Liver (tissue), 9 donors: ENCODE data around the gene ABHD14A. TPM values are rescaled to one million over a fixed set of nuclear protein-coding genes. Genes with fewer than 3 reads are reported as not detected.

ENCODE experiments used
- DNase-seq: peaks from one replicate; pipeline ENCODE4 v3.0.0-alpha.2; 2017; ENCODE audit warnings: low spot score
- H3K27ac ChIP-seq, 2 donors: one replicate each; pipeline ENCODE4 v1.7.0; 2013; ENCODE audit warnings: inconsistent platforms in 2 of 2, low read length in 2 of 2, control low read depth in 1 of 2, low read depth in 1 of 2, mild to moderate bottlenecking in 1 of 2
- H3K27me3 ChIP-seq, 4 donors: one replicate each; pipeline versions ENCODE4 v1.6.1 to v1.7.0; 2013; ENCODE audit warnings: low read length in 3 of 4, inconsistent platforms in 1 of 4, mild to moderate bottlenecking in 1 of 4, moderate library complexity in 1 of 4; ENCODE audit not compliant: control insufficient read depth in 4 of 4, insufficient read depth in 4 of 4
- H3K36me3 ChIP-seq, 4 donors: one replicate each; pipeline versions ENCODE4 v1.6.1 to v1.7.0; 2013; ENCODE audit warnings: low read length in 3 of 4, mild to moderate bottlenecking in 3 of 4, low read depth in 1 of 4, moderate library complexity in 1 of 4; ENCODE audit not compliant: control insufficient read depth in 4 of 4, insufficient read depth in 3 of 4
- H3K4me1 ChIP-seq, 4 donors: one replicate each; pipeline versions ENCODE4 v1.6.1 to v1.7.0; 2013; ENCODE audit warnings: low read length in 3 of 4, mild to moderate bottlenecking in 3 of 4, moderate library complexity in 1 of 4; ENCODE audit not compliant: control insufficient read depth in 4 of 4, insufficient read depth in 4 of 4
- H3K4me3 ChIP-seq, 3 donors: one replicate each; pipeline versions ENCODE4 v1.6.1 to v1.7.0; 2013; ENCODE audit warnings: low read length in 3 of 3, control low read depth in 1 of 3, low read depth in 1 of 3, mild to moderate bottlenecking in 1 of 3
- H3K9ac ChIP-seq, 2 donors: one replicate each; pipeline ENCODE4 v1.7.0; 2013; ENCODE audit warnings: low read length in 2 of 2, mild to moderate bottlenecking in 2 of 2, moderate library complexity in 2 of 2, control low read depth in 1 of 2, low read depth in 1 of 2
- H3K9me3 ChIP-seq, 4 donors: one replicate each; pipeline versions ENCODE4 v1.6.1 to v1.7.0; 2013; ENCODE audit warnings: low read length in 3 of 4; ENCODE audit not compliant: control insufficient read depth in 4 of 4
- EGR1 ChIP-seq, 2 donors: IDR thresholded peaks; 2 replicates each; pipeline ENCODE4 v1.6.1; 2016 to 2018; ENCODE audit warnings: antibody characterized with exemption in 2 of 2, low read depth in 2 of 2
- FOXA1 ChIP-seq: IDR thresholded peaks from 2 replicates; pipeline ENCODE4 v1.6.1; 2016; ENCODE audit warnings: antibody characterized with exemption
- FOXA2 ChIP-seq: IDR thresholded peaks from 2 replicates; pipeline ENCODE4 v1.6.1; 2016; ENCODE audit warnings: antibody characterized with exemption
- GABPA ChIP-seq, 2 donors: IDR thresholded peaks in 1 of 2; conservative IDR thresholded peaks in 1 of 2; 2 replicates each; pipeline ENCODE4 v1.6.1; 2016; ENCODE audit warnings: antibody characterized with exemption in 2 of 2, mild to moderate bottlenecking in 1 of 2, moderate library complexity in 1 of 2
- HNF4A ChIP-seq, 2 donors: conservative IDR thresholded peaks; 2 replicates each; pipeline ENCODE4 v1.6.1; 2016; ENCODE audit warnings: antibody characterized with exemption in 2 of 2, mild to moderate bottlenecking in 2 of 2
- HNF4G ChIP-seq: IDR thresholded peaks from 2 replicates; pipeline ENCODE4 v1.6.1; 2016; ENCODE audit warnings: antibody characterized with exemption
- JUND ChIP-seq, 2 donors: IDR thresholded peaks; 2 replicates each; pipeline ENCODE4 v1.6.1; 2016; ENCODE audit warnings: antibody characterized with exemption in 2 of 2
- MAX ChIP-seq: IDR thresholded peaks from 2 replicates; pipeline ENCODE4 v1.6.1; 2016; ENCODE audit warnings: antibody characterized with exemption
- NR2F2 ChIP-seq: IDR thresholded peaks from 2 replicates; pipeline ENCODE4 v1.6.1; 2016; ENCODE audit warnings: antibody characterized with exemption
- RAD21 ChIP-seq, 2 donors: IDR thresholded peaks; 2 replicates each; pipeline ENCODE4 v1.6.1; 2016; ENCODE audit warnings: antibody characterized with exemption in 2 of 2, mild to moderate bottlenecking in 2 of 2
- REST ChIP-seq: IDR thresholded peaks from 2 replicates; pipeline ENCODE4 v1.6.1; 2016; ENCODE audit warnings: antibody characterized with exemption, mild to moderate bottlenecking
- RXRA ChIP-seq, 2 donors: IDR thresholded peaks; 2 replicates each; pipeline ENCODE4 v1.6.1; 2017 to 2018; ENCODE audit warnings: antibody characterized with exemption in 2 of 2, mild to moderate bottlenecking in 1 of 2
- SP1 ChIP-seq: IDR thresholded peaks from 2 replicates; pipeline ENCODE4 v1.6.1; 2018; ENCODE audit warnings: antibody characterized with exemption, mild to moderate bottlenecking
- TAF1 ChIP-seq: conservative IDR thresholded peaks from 2 replicates; pipeline ENCODE4 v1.6.1; 2016; ENCODE audit warnings: antibody characterized with exemption, mild to moderate bottlenecking
- YY1 ChIP-seq: IDR thresholded peaks from 2 replicates; pipeline ENCODE4 v1.6.1; 2016; ENCODE audit warnings: antibody characterized with exemption, mild to moderate bottlenecking
- whole genome bisulfite sequencing: extraction: QIAGEN DNeasy Blood & Tissue Kit; methylation state at CpG from one replicate; pipeline ENCODE4 v1.1.7; 2013; 5-methylcytosine and 5-hydroxymethylcytosine counted together
- polyA plus RNA-seq, 2 donors: library from polyadenylated mRNA; stranded (reverse) in 1 of 2; unstranded in 1 of 2; fragments of 200-250 nt in 1 of 2; fragments of >200 nt in 1 of 2; fragmentation: Nextera tagmentation in 1 of 2; extraction: Ambion mirVana in 1 of 2; gene quantifications; one replicate each; pipeline versions ENCODE4 v1.2.1 to v1.2.3, GENCODE V29; 2013 to 2015
- total RNA-seq, 2 donors: library from RNA; depleted of rRNA; stranded (reverse); fragments of >200 nt; gene quantifications; one replicate each; pipeline ENCODE4 v1.2.3, GENCODE V29; 2014
- TF ChIP-seq, protein P1 (sequence below): IDR thresholded peaks from 2 replicates; pipeline ENCODE4 v1.6.1; 2016; ENCODE audit warnings: antibody characterized with exemption
- TF ChIP-seq, protein P2 (sequence below): fragments of 150-350 bp; IDR thresholded peaks from 2 replicates; pipeline ENCODE4 v1.5.1; 2017; ENCODE audit warnings: improper control_type of control experiment, low read depth, low read length; ENCODE audit not compliant: missing input control
- donor health status: healthy.
- donor health status: healthy.
- donor health status: healthy.
- donor health status: healthy.
- donor health status: healthy.

The ABHD14A gene
- total and polyA plus RNA-seq, 4 donors, result 8.2 to 19.9 (median 13.4) TPM

DNA sequence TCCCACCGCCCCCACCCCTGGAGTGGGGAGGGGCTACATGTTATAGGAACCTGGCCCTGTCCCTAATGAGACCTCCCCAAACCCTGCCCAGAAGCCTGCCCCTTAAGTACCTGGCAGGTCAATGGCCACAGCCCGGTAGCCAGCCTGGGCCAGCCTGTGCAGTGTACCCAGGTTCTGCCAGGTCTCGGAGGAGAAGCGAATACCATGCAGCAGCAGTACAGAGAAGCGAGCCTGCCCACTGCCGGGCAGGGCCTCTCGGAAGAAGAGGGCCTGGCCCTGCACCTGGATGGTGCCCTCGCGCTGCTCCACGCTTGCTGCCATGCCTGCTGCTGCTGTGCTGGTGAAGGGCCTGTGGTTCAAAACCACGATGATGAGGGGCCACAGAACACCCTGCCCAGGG, 3.5 kb upstream of the ABHD14A start (continued):
- TF ChIP-seq JUND (IDR thresholded peaks at IDR 0.05) (no peak), HNF4G (no peak), HNF4A (conservative IDR thresholded peaks at IDR 0.05) (no peak)

DNA sequence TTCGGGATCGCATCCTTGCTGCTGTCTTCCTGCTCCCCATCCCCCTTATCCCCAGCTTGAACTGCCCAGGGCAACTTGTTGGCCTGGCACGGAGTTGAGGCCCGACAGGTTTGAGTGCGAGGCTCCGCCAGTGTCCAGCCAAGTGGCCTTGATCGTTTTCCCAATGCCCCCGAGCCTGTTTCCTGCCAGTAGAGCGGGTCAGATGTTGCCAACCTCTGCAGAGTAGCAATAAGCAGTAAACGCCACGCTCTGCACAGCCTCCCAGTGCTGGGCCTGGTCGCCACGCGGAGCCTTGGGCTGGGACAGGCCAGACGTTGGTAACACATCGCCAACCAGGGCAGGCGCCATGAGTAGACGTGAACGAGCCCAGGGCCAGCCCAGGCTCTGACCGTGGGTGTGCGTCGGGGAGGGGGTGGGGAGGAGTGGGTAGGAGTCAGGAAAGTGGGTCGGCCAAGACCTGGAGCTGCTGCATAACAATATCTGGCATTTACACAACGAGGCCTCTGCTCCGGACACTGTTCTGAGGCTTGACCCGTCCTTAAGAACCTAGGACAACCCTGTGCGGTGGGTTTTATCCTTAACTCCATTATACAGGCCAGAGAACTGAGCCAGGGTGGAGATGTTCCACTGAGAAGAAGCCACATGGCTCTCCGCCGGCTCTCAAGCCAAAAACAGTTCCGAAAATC, 444 bp upstream of the ABHD14A start:
- peak overlapping the region; percentile 94 to 97 for H3K27ac ChIP-seq
- TF ChIP-seq MAX (peak; percentile 23), FOXA1 (no peak), TAF1 (no peak), REST (peak; percentile 10), RXRA (IDR thresholded peaks at IDR 0.05) (peak in 1 of 2 donors; percentile 4), EGR1 (IDR thresholded peaks at IDR 0.05; ENCODE audit: low read depth in 2 of 2) (no peak), SP1 (peak; percentile 46), HNF4A (conservative IDR thresholded peaks at IDR 0.05) (peak in 1 of 2 donors; percentile 10), GABPA (IDR thresholded peaks at IDR 0.05 in 1 of 2, conservative IDR thresholded peaks at IDR 0.05 in 1 of 2) (no peak), YY1 (no peak)
- TF ChIP-seq, protein P1, sequence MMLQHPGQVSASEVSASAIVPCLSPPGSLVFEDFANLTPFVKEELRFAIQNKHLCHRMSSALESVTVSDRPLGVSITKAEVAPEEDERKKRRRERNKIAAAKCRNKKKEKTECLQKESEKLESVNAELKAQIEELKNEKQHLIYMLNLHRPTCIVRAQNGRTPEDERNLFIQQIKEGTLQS, result no peak
- H3K4me1 ChIP-seq, result peaks cover 13 to 54% (median 44%) of the 10 kb centered on the region in 4 donors
- H3K9ac ChIP-seq, result peak overlapping the region; percentile 92 to 95
- no peaks in the 10 kb centered on the region for H3K36me3 ChIP-seq
- DNase-seq, result peak; percentile 54
- no peaks in the 10 kb centered on the region for H3K27me3 ChIP-seq
- H3K4me3 ChIP-seq, result peak overlapping the region; percentile 60 to 79 (median 64)
- WGBS, result 7% methylated on average over 30 of the region's 30 CpGs
- H3K9me3 ChIP-seq, result no peaks in the 10 kb centered on the region

DNA sequence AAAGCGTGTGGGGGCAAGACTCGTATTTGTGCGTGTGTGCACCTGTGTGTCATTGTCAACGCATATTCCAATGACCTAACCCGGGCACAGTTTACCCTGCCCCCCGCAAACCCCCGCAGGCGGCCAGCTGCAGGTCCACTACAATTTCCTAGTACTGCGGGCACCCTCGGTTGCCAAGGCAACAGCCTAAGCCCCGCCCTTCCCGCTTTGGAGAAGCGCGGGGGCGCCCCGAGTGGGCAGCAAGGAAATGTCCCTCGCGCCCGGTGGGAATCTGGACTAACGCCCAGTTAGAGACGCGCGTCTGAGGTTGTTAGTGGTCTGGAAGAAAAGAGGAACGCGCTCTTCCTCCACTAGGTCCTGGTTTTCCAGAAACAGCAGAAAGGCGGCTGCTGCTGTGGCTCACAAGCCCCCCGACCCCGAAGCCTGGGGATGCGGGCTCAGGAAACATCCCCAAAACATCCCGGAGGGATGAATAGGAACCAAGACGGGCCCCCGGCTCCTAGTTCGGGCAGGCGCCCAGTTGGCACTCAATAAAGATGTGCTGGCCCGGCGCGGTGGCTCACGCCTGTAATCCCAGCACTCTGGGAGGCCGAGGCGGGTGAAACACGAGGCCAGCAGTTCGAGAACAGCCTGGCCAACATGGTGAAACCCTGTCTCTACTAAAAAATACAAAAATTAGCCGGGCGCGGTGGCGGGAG, 1.1 kb downstream of the ABHD14A start:
- Histone ChIP-seq H3K27ac (peak overlapping the region; percentile 94 to 97), H3K27me3 (no peaks in the 10 kb centered on the region), H3K9me3 (no peaks in the 10 kb centered on the region), H3K4me3 (peak overlapping the region; percentile 60 to 79 (median 64)), H3K36me3 (no peaks in the 10 kb centered on the region), H3K4me1 (peaks cover 12 to 42% (median 31%) of the 10 kb centered on the region in 4 donors), H3K9ac (no peak overlapping the region)
- no peak for TF ChIP-seq EGR1 (IDR thresholded peaks at IDR 0.05; ENCODE audit: low read depth in 2 of 2)
- TF ChIP-seq HNF4G, result no peak
- TF ChIP-seq RAD21 (IDR thresholded peaks at IDR 0.05), result no peak
- no peak for TF ChIP-seq FOXA1
- TF ChIP-seq RXRA (IDR thresholded peaks at IDR 0.05), result no peak
- TF ChIP-seq REST, result no peak
- TF ChIP-seq NR2F2, result no peak
- TF ChIP-seq, protein P1, result no peak
- TF ChIP-seq GABPA (IDR thresholded peaks at IDR 0.05 in 1 of 2, conservative IDR thresholded peaks at IDR 0.05 in 1 of 2), result no peak
- TF ChIP-seq, protein P2, sequence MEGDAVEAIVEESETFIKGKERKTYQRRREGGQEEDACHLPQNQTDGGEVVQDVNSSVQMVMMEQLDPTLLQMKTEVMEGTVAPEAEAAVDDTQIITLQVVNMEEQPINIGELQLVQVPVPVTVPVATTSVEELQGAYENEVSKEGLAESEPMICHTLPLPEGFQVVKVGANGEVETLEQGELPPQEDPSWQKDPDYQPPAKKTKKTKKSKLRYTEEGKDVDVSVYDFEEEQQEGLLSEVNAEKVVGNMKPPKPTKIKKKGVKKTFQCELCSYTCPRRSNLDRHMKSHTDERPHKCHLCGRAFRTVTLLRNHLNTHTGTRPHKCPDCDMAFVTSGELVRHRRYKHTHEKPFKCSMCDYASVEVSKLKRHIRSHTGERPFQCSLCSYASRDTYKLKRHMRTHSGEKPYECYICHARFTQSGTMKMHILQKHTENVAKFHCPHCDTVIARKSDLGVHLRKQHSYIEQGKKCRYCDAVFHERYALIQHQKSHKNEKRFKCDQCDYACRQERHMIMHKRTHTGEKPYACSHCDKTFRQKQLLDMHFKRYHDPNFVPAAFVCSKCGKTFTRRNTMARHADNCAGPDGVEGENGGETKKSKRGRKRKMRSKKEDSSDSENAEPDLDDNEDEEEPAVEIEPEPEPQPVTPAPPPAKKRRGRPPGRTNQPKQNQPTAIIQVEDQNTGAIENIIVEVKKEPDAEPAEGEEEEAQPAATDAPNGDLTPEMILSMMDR, result no peak
- TF ChIP-seq JUND (IDR thresholded peaks at IDR 0.05), result no peak
- no peak for TF ChIP-seq FOXA2
- no peak for TF ChIP-seq SP1
- no peak for TF ChIP-seq HNF4A (conservative IDR thresholded peaks at IDR 0.05)
- TF ChIP-seq MAX, result no peak
- DNase-seq, result peak; percentile 68
- WGBS, result 39% methylated on average over 46 of the region's 46 CpGs
